WTC11 (cell line): Measurements from ENCODE around the gene KIF21A. TPM values are rescaled to one million over a fixed set of nuclear protein-coding genes. Genes with fewer than 3 reads are reported as not detected.

ENCODE experiments used
- ATAC-seq: fragments of 200-7000 bp; cut with Tn5 transposase; 2 replicates; pipeline ENCODE4 v1.10.0; 2021; ENCODE audit warnings: mild to moderate bottlenecking, moderate library complexity
- CTCF ChIA-PET: fragments of 300-600 bp; sonication (Branson Sonifier 250); formaldehyde crosslinking; loops from one replicate; lab custom pipeline; 2021; ENCODE audit warnings: antibody characterized with exemption; lab: Charles Lee
- POLR2A ChIA-PET: fragments of 350-600 bp; sonication (Branson Sonifier 250); formaldehyde crosslinking; loops from one replicate; lab custom pipeline; 2021; ENCODE audit warnings: antibody characterized with exemption; lab: Charles Lee
- DNase-seq: peaks from one replicate; pipeline ENCODE4 v3.0.0; 2021; ENCODE audit warnings: low spot score
- H3K27ac Mint-ChIP-seq: 2 replicates; pipeline ENCODE4 v1.8.0; 2021; ENCODE audit warnings: mixed read lengths
- H3K27me3 Mint-ChIP-seq: 2 replicates; pipeline ENCODE4 v1.8.0; 2021; ENCODE audit warnings: low read depth, mild to moderate bottlenecking, moderate library complexity, mixed read lengths
- H3K36me3 Mint-ChIP-seq: 2 replicates; pipeline ENCODE4 v1.8.0; 2021; ENCODE audit warnings: mixed read lengths
- H3K4me1 Mint-ChIP-seq: 2 replicates; pipeline ENCODE4 v1.8.0; 2022; ENCODE audit warnings: mixed read lengths
- H3K4me3 Mint-ChIP-seq: 2 replicates; pipeline ENCODE4 v1.8.0; 2021; ENCODE audit warnings: mild to moderate bottlenecking, moderate library complexity, mixed read lengths
- H3K9me3 Mint-ChIP-seq: 2 replicates; pipeline ENCODE4 v1.8.0; 2021; ENCODE audit warnings: mixed read lengths
- CBFB ChIP-seq: sonication (generic); formaldehyde crosslinking; IDR thresholded peaks from 2 replicates; pipeline ENCODE4 v1.8.1; 2022; ENCODE audit warnings: mild to moderate bottlenecking, low read depth, missing genetic modification reagents
- EMX1 ChIP-seq: fragments of 250-450 bp; sonication (Bioruptor Pico); IDR thresholded peaks from 2 replicates; pipeline ENCODE4 v1.8.0; 2021; ENCODE audit warnings: mild to moderate bottlenecking
- FOXJ3 ChIP-seq: sonication (generic); formaldehyde crosslinking; IDR thresholded peaks from 2 replicates; pipeline ENCODE4 v1.9.0; 2021; ENCODE audit warnings: missing genetic modification reagents, mild to moderate bottlenecking, borderline replicate concordance
- FOXK1 ChIP-seq: sonication (generic); formaldehyde crosslinking; IDR thresholded peaks from 2 replicates; pipeline ENCODE4 v1.8.0; 2022; ENCODE audit warnings: mild to moderate bottlenecking, moderate library complexity, missing genetic modification reagents
- HMGA2 ChIP-seq: fragments of 250-450 bp; sonication (Bioruptor Pico); IDR thresholded peaks from 2 replicates; pipeline ENCODE4 v1.4.0; 2021; ENCODE audit warnings: mild to moderate bottlenecking, moderate library complexity
- IRF2 ChIP-seq: sonication (generic); formaldehyde crosslinking; IDR thresholded peaks from 2 replicates; pipeline ENCODE4 v1.8.0; 2022; ENCODE audit warnings: low read depth, missing genetic modification reagents, borderline replicate concordance
- JAZF1 ChIP-seq: fragments of 250-450 bp; sonication (Bioruptor Pico); IDR thresholded peaks from 2 replicates; pipeline ENCODE4 v1.9.0; 2021; ENCODE audit warnings: moderate library complexity, mild to moderate bottlenecking, inconsistent platforms
- JUN ChIP-seq: sonication (generic); formaldehyde crosslinking; IDR thresholded peaks from 2 replicates; pipeline ENCODE4 v1.8.0; 2023; ENCODE audit warnings: mild to moderate bottlenecking, missing genetic modification reagents
- MYBL2 ChIP-seq: sonication (generic); formaldehyde crosslinking; IDR thresholded peaks from 2 replicates; pipeline ENCODE4 v1.8.1; 2023; ENCODE audit warnings: mild to moderate bottlenecking, moderate library complexity, missing genetic modification reagents
- NFATC4 ChIP-seq: fragments of 250-450 bp; sonication (Bioruptor Pico); IDR thresholded peaks from 2 replicates; pipeline ENCODE4 v1.9.0; 2021; ENCODE audit warnings: mild to moderate bottlenecking
- OVOL2 ChIP-seq: fragments of 250-450 bp; sonication (Bioruptor Pico); IDR thresholded peaks from 2 replicates; pipeline ENCODE4 v1.9.0; 2021; ENCODE audit warnings: mild to moderate bottlenecking, borderline replicate concordance
- RORB ChIP-seq: fragments of 250-450 bp; sonication (Bioruptor Pico); IDR thresholded peaks from 2 replicates; pipeline ENCODE4 v1.9.0; 2021; ENCODE audit warnings: mild to moderate bottlenecking
- SMAD4 ChIP-seq: sonication (generic); formaldehyde crosslinking; IDR thresholded peaks from 2 replicates; pipeline ENCODE4 v1.8.0; 2022; ENCODE audit warnings: mild to moderate bottlenecking, missing genetic modification reagents
- TEAD1 ChIP-seq: sonication (generic); formaldehyde crosslinking; IDR thresholded peaks from 2 replicates; pipeline ENCODE4 v1.8.0; 2022; ENCODE audit warnings: mild to moderate bottlenecking, missing genetic modification reagents
- total RNA-seq: library from RNA; stranded (reverse); gene quantifications from 3 replicates; pipeline ENCODE4 v1.2.3, GENCODE V29; 2021
- TF ChIP-seq, protein P1 (sequence below): fragments of 250-450 bp; sonication (Bioruptor Pico); IDR thresholded peaks from 2 replicates; pipeline ENCODE4 v2.1.2; 2022; ENCODE audit warnings: mild to moderate bottlenecking, moderate library complexity
- TF ChIP-seq, protein P2 (sequence below): fragments of 250-450 bp; sonication (Bioruptor Pico); IDR thresholded peaks from 2 replicates; pipeline ENCODE4 v1.9.0; 2021; ENCODE audit warnings: mild to moderate bottlenecking, borderline replicate concordance
- TF ChIP-seq, protein P3 (sequence below): sonication (generic); formaldehyde crosslinking; IDR thresholded peaks from 2 replicates; pipeline ENCODE4 v1.8.0; 2022; ENCODE audit warnings: mild to moderate bottlenecking, missing genetic modification reagents
- TF ChIP-seq, protein P4 (sequence below): sonication (generic); formaldehyde crosslinking; IDR thresholded peaks from 2 replicates; pipeline ENCODE4 v1.8.1; 2022; ENCODE audit warnings: mild to moderate bottlenecking, missing genetic modification reagents, moderate library complexity, borderline replicate concordance
- TF ChIP-seq, protein P5 (sequence below): sonication (generic); formaldehyde crosslinking; IDR thresholded peaks from 2 replicates; pipeline ENCODE4 v1.8.1; 2022; ENCODE audit warnings: mild to moderate bottlenecking, moderate library complexity, missing genetic modification reagents
- TF ChIP-seq, protein P6 (sequence below): fragments of 250-450 bp; sonication (Bioruptor Pico); IDR thresholded peaks from 2 replicates; pipeline ENCODE4 v1.9.0; 2021; ENCODE audit warnings: moderate library complexity, mild to moderate bottlenecking, inconsistent platforms, borderline replicate concordance

Gene KIF21A
- total RNA-seq, 1 experiment from 2014 or later = 34.7 TPM

DNA sequence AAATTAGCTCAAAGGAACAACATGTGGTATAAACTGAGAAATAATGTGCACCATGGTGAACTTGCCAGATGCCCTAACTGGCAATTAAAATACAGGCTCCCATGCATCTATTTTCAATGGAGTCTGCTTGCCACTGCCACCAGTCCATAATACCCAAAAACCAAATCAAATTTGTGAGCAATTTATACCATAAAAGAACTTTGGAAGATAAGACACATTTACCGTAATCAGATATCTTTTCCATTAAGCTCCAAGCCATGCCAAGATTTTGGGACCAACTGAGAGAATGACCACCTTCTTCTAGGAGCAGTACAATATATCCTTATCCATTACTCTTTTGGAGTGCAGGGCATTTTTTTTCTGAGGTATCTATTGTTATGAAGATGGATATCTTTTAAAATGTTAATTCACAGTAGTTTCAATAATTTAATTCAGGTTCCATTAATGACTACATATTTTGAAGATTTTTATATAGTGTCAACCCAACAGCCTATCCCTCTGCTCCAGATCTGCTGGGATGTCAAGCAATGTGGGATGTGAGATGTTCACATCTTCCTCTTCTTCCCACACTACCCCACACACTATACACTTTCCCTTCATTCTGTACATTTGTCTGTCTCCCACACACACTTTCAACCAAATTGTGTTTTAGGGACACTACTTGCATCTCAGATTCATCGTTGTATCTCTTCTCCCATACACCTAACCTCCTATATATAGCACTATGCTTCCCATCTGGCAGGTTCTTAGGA lies 53.3 kb downstream of the KIF21A start:
- Mint-ChIP-seq H3K9me3 (peaks cover 3% of the 10 kb centered on the region; the same call in 1 of the 2 replicates), H3K27ac (peak overlapping the region; percentile 49), H3K27me3 (no peaks in the 10 kb centered on the region), H3K4me1 (peaks cover 58% of the 10 kb centered on the region), H3K36me3 (peaks cover 3% of the 10 kb centered on the region; the same call in 1 of the 2 replicates), H3K4me3 (no peak overlapping the region)
- ChIA-PET POLR2A (no interaction called here), CTCF (no interaction called here)
- DNase-seq = no peak
- ATAC-seq = no peak
- TF ChIP-seq NFATC4 (CRISPR knock-in tag) = no peak
- TF ChIP-seq RORB (CRISPR knock-in tag) = no peak
- TF ChIP-seq, protein P1, sequence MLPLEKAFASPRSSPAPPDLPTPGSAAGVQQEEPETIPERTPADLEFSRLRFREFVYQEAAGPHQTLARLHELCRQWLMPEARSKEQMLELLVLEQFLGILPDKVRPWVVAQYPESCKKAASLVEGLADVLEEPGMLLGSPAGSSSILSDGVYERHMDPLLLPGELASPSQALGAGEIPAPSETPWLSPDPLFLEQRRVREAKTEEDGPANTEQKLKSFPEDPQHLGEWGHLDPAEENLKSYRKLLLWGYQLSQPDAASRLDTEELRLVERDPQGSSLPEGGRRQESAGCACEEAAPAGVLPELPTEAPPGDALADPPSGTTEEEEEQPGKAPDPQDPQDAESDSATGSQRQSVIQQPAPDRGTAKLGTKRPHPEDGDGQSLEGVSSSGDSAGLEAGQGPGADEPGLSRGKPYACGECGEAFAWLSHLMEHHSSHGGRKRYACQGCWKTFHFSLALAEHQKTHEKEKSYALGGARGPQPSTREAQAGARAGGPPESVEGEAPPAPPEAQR = no peak
- no peak for TF ChIP-seq JUN (CRISPR knock-in tag)
- TF ChIP-seq, protein P2, sequence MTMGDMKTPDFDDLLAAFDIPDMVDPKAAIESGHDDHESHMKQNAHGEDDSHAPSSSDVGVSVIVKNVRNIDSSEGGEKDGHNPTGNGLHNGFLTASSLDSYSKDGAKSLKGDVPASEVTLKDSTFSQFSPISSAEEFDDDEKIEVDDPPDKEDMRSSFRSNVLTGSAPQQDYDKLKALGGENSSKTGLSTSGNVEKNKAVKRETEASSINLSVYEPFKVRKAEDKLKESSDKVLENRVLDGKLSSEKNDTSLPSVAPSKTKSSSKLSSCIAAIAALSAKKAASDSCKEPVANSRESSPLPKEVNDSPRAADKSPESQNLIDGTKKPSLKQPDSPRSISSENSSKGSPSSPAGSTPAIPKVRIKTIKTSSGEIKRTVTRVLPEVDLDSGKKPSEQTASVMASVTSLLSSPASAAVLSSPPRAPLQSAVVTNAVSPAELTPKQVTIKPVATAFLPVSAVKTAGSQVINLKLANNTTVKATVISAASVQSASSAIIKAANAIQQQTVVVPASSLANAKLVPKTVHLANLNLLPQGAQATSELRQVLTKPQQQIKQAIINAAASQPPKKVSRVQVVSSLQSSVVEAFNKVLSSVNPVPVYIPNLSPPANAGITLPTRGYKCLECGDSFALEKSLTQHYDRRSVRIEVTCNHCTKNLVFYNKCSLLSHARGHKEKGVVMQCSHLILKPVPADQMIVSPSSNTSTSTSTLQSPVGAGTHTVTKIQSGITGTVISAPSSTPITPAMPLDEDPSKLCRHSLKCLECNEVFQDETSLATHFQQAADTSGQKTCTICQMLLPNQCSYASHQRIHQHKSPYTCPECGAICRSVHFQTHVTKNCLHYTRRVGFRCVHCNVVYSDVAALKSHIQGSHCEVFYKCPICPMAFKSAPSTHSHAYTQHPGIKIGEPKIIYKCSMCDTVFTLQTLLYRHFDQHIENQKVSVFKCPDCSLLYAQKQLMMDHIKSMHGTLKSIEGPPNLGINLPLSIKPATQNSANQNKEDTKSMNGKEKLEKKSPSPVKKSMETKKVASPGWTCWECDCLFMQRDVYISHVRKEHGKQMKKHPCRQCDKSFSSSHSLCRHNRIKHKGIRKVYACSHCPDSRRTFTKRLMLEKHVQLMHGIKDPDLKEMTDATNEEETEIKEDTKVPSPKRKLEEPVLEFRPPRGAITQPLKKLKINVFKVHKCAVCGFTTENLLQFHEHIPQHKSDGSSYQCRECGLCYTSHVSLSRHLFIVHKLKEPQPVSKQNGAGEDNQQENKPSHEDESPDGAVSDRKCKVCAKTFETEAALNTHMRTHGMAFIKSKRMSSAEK (CRISPR knock-in tag) = no peak
- no peak for TF ChIP-seq FOXK1 (CRISPR knock-in tag)

DNA sequence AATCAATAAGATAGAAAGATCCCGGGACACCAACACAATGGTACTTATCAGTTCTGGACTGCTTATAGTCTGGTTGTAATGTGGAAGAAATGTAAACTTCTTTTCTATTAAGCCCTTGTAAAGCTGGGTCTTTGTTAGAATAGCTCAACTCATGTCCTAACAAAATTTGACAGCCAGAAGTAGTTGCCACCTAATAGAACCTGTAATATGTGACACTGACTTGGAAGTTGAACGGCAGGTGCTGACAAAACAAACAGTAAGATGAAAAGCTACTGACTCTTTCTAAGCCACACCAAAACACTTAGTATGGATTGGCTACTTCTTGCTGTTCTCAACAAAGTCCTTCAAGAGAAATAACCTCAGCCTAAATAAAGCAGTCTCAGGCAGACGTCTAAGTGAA lies 56.6 kb downstream of the KIF21A start:
- no peak overlapping the region for H3K4me3 Mint-ChIP-seq
- ATAC-seq = no peak
- H3K9me3 Mint-ChIP-seq = peaks cover 3% of the 10 kb centered on the region; the same call in 1 of the 2 replicates
- DNase-seq = no peak
- H3K27me3 Mint-ChIP-seq = no peaks in the 10 kb centered on the region
- no peak overlapping the region for H3K27ac Mint-ChIP-seq
- ChIA-PET POLR2A (no interaction called here), CTCF (interaction anchor here (2.8 kb wide), 1 partner anchor 10 kb away, joined by 17 read pairs; no protein-coding TSS in a partner anchor)
- H3K36me3 Mint-ChIP-seq = peaks cover 3% of the 10 kb centered on the region; the same call in 1 of the 2 replicates
- H3K4me1 Mint-ChIP-seq = peaks cover 32% of the 10 kb centered on the region
- TF ChIP-seq EMX1 (CRISPR knock-in tag) (no peak), FOXJ3 (CRISPR knock-in tag) (no peak), NFATC4 (CRISPR knock-in tag) (no peak), OVOL2 (CRISPR knock-in tag) (no peak), MYBL2 (CRISPR knock-in tag) (no peak), FOXK1 (CRISPR knock-in tag) (no peak), CBFB (CRISPR knock-in tag) (no peak), SMAD4 (CRISPR knock-in tag) (no peak), IRF2 (CRISPR knock-in tag) (no peak), HMGA2 (CRISPR knock-in tag) (no peak), TEAD1 (CRISPR knock-in tag) (no peak), JAZF1 (no peak)
- TF ChIP-seq, protein P3, sequence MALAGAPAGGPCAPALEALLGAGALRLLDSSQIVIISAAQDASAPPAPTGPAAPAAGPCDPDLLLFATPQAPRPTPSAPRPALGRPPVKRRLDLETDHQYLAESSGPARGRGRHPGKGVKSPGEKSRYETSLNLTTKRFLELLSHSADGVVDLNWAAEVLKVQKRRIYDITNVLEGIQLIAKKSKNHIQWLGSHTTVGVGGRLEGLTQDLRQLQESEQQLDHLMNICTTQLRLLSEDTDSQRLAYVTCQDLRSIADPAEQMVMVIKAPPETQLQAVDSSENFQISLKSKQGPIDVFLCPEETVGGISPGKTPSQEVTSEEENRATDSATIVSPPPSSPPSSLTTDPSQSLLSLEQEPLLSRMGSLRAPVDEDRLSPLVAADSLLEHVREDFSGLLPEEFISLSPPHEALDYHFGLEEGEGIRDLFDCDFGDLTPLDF (CRISPR knock-in tag) = no peak
- TF ChIP-seq, protein P4, sequence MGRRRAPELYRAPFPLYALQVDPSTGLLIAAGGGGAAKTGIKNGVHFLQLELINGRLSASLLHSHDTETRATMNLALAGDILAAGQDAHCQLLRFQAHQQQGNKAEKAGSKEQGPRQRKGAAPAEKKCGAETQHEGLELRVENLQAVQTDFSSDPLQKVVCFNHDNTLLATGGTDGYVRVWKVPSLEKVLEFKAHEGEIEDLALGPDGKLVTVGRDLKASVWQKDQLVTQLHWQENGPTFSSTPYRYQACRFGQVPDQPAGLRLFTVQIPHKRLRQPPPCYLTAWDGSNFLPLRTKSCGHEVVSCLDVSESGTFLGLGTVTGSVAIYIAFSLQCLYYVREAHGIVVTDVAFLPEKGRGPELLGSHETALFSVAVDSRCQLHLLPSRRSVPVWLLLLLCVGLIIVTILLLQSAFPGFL (CRISPR knock-in tag) = no peak
- TF ChIP-seq, protein P5, sequence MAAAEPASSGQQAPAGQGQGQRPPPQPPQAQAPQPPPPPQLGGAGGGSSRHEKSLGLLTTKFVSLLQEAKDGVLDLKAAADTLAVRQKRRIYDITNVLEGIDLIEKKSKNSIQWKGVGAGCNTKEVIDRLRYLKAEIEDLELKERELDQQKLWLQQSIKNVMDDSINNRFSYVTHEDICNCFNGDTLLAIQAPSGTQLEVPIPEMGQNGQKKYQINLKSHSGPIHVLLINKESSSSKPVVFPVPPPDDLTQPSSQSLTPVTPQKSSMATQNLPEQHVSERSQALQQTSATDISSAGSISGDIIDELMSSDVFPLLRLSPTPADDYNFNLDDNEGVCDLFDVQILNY (CRISPR knock-in tag) = no peak
- TF ChIP-seq, protein P6, sequence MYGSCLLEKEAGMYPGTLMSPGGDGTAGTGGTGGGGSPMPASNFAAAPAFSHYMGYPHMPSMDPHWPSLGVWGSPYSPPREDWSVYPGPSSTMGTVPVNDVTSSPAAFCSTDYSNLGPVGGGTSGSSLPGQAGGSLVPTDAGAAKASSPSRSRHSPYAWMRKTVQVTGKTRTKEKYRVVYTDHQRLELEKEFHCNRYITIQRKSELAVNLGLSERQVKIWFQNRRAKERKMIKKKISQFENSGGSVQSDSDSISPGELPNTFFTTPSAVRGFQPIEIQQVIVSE (CRISPR knock-in tag) = no peak
- TF ChIP-seq, protein P2 (CRISPR knock-in tag) = no peak
